Ecto neural progenitor cell (in vitro differentiated cells): Measurements from ENCODE around the gene IQUB.
"Not testable (repeated sequence)": the region's sequence is repeated elsewhere in the genome, so short reads cannot be mapped to it uniquely, and the experiment has no call there.

Source experiments
- DNase-seq: peaks from one replicate; pipeline ENCODE4 v3.0.0-alpha.2; 2018; ENCODE audit warnings: low spot score

IQUB gene

DNA sequence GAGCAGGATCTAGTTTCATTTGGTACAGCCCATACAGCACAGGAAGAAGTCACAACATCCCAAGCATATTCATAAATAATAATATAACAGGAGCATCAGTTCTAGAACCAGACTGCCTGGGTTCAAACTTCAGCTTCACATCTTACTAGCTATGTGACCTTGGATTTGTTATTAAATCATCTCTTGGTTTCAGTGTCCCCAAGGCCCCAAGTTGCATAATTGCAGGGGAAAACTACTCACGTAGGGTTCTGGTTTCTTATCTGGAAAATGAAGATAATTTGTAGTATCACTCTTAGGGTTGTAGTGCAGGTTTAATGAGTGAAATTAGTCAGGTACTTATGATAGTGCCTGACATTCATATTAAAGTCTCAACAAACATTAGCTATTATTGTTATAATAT, 5.5 kb upstream of the IQUB start:
- no peak for DNase-seq

DNA sequence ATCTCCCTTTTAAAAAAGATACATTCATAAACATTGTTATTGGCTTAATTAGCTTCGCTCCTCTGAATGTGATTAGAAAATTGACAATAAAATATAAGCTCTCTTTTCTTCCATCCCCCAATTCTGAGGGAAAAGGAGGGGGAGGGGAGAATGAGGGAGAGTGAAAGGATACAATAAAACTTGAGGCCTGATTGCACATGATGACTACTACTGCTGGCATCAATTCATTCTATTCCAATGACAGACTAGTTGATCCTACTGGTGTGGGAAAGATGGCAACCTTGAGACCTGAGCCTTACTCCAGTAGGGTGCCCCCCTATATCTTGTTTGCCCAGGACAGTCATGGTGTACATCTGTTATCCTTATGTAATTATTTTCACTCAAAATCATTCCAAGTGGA, 4.5 kb upstream of the IQUB start:
- DNase-seq: no peak

DNA sequence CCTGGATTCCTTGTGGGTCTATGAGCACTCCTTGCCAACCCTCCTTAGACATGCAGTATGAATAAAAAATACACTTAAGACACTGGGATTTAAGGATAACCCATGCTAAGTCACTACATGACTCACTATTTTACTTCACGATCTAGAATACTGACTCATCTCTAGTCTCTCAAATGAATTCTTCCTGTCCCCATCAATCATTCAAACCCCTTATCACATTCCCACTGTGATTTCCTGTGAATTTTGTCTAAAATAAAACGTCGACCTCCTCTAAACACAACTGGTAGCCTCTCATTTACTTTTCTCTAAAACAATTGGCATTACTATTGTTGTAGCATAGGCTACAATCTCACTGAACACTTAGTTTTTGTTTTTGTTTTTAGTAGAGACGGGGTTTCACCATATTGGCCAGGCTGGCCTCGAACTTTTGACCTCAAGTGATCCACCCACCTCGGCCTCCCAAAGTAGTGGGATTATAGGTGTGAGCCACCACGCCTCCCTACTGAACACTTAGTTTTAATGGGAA, 3.9 kb upstream of the IQUB start:
- no peak for DNase-seq

DNA sequence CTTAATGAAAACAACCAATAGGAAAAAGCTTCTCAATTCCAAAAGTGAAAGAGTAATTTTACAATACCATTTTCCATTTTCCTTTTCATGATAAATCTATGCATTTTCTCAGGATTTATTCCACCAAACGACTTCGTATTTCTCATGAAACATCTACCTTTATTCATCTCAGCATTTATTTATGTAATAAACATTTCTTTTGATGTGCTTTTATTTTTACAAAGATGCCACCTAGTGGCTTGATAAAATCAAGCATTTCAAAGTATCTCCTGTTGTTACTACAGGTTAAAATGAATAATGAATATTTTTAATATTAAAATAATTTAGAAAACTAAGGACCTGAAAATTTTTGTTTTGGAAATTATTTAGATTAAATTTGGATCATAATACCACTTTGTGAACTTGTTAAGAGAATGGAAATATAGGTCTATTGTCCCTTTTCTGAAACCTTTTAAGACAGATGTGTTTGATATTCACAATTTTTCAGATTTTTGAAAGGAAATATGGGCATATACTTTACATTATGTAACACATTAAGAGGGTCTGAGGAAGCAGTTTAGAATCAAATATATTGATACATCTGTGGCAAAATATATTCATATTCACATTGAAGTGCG, 2.7 kb upstream of the IQUB start:
- DNase-seq: no peak

DNA sequence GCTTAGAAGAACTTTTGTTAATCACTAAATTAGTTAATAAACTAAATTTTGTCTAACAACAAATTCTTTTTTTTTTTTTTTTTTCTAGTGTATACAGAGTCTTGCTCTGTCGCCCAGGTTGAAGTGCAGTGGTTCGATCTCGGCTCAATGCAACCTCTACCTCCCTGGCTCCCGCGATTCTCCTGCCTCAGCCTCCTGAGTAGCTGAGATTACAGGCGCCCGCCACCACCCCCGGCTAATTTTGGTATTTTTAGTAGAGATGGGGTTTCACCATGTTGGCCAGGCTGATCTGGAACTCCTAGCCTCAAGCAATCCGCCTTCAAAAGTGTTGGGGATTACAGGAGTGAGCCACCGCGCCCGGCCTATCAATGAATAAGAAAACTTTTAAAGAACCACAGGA, 1.1 kb upstream of the IQUB start:
- DNase-seq: no peak

DNA sequence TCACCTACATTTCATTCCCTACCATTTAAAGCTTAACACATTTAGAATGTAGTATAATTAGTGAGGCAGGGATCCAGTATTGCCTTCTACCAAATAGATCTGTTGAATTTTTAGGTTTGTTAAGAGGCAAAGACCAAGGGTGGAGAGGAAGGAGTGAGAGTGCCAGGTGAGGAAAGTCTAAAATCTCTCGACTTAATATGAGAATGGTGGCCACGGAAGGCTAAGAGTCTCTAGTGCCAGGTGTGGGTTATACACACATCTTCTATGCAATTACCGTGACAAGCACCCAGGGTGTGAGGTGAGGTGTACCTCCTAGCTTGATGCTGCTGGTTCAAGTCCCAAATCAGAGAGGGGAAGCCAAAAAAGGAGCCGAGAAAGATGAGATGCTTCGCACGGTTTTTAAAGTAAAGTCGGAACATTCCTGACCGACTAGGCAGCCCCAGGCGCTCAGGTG, 439 bp downstream of the IQUB start:
- no peak for DNase-seq

DNA sequence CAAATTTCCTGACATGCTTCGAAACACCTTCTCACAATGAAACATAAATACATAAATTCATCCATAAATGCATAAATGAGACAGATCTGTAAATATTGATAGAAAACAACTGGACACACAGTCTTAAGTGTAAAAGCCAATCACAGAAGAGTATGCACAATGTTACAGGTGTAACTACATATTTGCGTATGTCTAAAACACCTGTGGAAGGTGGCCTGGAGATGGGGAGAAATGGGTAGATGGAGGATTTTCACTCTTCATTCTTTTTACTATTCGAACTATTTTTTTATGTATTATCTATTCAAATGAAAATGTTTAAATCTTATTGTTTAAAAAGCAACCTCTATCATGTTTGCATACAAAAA, 860 bp downstream of the IQUB start:
- no peak for DNase-seq

DNA sequence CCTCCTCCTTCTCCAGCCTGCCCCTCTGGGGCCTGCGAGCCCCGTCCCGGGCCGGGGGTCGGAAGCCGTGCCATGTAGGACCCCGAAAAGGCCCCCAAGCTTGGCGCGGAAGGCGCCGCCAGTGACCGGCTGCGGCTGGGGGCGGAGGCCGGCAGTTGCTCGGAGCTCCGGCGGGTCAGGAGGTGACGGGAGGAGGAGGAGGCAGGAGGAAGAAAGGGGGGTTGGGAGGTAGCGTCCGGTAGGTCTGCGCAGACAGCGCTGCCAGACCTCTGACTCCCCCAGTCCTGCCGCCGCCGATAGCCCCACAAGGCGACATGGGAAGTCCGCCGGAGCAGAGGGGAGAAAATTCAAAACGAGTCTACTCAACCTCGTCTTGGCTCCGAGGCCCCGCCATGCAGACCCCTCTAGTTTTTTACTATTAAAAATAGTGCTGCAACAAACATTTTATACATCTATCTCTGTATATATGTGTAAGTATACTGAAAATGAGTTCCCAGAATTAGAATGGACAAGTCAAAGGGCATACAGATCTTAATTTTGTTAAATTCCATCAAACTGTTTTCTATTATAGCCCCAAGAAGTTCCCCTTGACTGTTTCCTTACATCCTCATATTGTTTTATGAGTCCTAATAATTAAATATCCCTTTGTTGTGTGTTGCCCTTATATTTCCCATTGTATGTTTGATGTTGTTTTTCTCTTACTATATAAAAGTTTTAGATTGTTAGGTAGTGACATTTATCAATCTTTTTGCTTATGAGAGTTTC, 1.4 kb downstream of the IQUB start:
- peak; percentile 52 for DNase-seq

DNA sequence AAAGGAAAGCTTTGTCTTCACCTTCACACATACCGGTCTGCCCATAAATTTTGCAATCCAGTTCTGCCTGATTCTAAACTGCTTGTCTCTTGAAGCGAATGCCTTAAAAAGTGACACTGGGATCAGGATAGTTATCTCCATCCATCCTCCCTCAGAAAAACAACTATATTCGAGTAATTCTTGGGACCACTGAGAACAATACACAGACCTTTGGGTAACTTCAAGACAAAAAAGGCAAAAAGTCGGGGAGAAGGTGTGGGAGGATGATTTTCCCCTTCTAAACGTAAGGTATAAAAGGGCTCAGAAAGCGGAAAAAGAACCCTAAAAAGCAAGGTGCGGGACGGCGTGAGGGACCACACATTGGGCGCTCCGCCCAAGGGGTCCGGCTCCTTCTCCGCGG, 2.1 kb downstream of the IQUB start:
- DNase-seq: not testable (repeated sequence)

DNA sequence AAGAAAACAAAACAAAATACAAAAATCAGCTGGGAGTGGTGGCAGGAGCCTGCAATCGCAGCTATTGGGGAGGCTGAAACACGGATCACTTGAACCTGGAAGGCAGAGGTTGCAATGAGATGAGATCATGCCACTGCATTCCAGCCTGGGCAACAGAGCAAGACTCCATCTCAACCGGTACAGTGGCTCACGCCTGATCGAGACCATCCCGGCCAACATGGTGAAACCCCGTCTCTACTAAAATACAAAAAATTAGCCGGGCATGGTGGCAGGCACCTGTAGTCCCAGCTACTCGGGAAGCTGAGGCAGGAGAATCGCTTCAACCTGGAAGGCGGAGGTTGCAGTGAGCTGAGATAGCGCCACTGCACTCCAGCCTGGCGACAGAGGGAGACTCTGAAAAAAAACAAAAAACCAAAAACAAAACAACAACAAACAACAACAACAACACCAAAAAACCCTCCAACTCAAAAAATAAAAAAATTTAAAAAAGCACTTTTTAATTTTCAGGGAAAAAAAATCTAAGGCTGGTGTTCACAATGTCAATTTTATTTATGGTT, 4.3 kb downstream of the IQUB start:
- not testable (repeated sequence) for DNase-seq

DNA sequence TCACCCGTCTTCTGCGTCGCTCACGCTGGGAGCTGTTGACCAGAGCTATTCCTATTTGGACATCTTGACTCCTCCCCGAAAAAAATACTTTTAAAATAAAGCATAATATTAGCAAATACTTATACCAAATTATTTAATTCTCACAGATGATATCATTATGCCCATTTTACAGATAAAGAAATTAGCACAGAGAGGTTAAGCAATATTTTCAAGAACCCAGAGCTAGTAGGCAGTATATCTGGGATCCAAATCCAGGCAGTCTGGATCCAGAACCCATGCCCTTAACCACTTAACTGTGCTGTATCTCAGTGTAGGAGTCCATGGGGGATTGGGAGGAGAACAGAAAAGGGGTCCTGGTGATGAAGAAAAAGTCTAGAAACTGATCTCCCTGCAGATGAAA, 6.1 kb downstream of the IQUB start:
- DNase-seq: no peak

DNA sequence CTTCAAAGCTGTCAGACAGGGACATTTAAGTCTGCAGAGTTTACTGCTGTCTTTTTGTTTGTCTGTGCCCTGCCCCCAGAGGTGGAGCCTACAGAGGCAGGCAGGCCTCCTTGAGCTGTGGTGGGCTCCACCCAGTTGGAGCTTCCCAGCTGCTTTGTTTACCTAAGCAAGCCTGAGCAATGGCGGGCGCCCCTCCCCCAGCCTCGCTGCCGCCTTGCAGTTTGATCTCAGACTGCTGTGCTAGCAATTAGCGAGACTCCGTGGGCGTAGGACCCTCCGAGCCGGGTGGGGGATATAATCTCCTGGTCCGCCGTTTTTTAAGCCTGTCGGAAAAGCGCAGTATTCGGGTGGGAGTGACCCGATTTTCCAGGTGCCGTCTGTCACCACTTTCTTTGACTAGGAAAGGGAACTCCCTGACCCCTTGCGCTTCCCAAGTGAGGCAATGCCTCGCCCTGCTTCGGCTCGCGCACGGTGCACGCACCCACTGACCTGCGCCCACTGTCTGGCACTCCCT, 6.6 kb downstream of the IQUB start:
- DNase-seq: not testable (repeated sequence)

DNA sequence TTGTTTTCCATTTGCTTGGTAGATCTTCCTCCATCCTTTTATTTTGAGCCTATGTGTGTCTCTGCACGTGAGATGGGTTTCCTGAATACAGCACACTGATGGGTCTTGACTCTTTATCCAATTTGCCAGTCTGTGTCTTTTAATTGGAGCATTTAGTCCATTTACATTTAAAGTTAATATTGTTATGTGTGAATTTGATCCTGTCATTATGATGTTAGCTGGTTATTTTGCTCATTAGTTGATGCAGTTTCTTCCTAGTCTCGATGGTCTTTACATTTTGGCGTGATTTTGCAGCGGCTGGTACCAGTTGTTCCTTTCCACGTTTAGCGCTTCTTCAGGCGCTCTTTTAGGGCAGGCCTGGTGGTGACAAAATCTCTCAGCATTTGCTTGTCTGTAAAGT, 7.9 kb downstream of the IQUB start:
- DNase-seq: not testable (repeated sequence)

DNA sequence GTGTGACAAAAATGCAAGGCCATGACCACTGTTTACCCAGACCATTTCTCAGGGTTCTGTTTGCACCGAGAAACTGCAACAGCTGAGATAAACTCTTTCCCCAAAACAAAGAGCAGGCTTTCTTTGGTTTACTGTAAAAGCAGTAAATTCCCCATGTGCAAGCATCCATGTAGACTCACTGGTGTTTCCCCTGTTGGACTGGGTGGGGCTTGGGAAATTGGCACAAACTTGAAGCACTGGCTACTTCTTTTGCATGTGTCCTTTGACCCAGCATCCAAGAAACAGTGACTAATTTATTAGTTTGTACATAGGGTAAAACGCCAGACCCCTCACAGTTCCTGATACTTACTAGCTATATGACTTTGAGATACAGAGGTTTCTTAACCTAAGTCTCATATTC, 12.3 kb downstream of the IQUB start:
- DNase-seq: no peak

DNA sequence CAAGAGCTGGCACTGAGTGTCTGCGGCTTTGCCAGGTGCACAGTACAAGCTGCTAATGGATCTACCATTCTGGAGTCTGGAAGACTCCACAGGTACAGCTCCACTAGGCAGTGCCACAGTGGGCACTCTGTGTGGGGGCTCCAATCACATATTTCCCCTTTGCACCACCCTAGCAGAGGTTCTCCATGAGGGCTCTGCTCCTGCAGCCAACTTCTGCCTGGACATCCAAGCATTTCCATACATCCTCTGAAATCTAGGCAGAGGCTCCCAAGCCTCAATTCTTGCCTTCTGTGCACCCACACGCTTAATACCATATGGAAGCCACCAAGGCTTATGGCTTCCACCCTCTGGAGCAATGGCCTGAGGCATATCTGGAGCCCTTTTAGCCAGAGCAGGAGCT, 29.2 kb downstream of the IQUB start:
- no peak for DNase-seq

DNA sequence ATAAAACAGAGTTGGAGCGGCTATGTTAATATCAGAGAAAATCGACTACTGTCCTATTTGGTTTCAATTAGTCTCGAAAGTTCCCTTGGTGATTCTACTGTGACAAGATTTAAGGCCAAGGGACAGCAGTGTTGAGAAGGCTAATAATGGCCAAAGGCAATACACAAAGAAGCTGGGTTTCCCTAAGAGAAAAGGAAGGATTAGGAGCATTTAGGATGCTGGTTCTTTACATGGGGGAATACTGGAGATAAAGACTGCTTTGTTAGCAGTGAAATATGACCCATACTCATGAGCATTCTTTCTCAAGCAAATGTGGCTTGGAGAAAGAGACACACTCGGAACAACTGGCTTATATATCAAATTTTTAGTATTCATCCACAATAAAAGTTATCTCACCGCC, 32.2 kb downstream of the IQUB start:
- DNase-seq: no peak

DNA sequence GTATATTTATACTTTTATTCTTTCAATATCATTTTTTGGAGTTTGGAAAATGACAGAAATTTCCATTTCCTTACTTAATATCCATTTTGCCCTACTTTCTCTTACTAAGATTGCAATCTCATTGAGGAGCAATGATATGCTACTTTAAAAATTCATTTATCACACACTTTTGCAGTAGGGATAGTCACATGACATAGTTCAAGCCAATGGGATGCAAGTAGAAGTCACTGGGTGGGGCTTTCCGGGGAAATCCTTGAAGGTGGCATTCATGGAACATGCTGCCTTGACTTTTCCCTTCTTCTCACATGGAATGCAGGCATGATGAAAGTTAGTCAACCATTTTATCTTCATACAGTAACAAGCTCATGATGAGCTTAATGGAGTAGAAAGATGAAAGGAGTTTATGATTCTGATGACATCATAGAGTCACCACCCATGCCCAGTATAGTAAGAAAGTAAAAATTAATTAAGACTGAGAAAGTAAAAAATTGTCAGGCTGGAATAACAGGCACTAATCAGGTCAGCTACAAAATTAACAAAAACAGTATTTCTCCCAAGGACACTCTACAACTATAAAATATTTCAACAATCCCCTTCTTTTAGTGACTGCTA, 33.4 kb downstream of the IQUB start:
- DNase-seq: no peak

DNA sequence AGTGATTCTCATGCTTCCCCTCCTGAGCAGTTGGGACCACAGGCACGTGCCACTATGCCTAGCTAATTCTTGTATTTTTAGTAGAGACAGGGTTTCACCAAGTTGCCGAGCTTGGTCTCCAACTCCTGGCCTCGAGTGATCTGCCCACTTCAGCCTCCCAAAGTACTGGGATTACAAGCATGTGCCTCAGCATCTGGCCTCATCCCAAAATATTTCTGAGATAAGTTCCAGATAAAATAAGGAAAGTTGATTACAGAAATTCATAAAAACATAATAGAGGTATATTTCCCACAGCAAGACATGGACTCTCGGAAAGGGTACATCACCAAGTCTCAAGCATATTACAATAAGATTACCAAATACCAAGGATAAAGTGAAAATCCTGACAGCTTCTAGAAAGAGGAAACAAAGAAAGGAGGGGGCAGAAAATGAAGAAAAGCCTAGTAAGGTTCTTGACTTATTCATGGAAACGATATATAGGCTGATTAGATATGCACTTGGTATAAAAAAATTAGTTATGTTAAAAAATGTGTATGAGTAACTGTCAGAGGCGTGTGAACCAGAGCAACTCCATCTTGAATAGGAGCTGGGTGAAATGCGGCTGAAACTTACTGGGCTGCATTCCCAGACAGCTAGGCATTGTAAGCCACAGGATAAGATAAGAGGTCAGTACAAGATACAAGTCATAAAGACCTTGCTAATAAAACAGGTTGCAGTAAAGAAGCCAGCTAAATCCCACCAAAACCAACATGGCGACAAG, 35.0 kb downstream of the IQUB start:
- no peak for DNase-seq

DNA sequence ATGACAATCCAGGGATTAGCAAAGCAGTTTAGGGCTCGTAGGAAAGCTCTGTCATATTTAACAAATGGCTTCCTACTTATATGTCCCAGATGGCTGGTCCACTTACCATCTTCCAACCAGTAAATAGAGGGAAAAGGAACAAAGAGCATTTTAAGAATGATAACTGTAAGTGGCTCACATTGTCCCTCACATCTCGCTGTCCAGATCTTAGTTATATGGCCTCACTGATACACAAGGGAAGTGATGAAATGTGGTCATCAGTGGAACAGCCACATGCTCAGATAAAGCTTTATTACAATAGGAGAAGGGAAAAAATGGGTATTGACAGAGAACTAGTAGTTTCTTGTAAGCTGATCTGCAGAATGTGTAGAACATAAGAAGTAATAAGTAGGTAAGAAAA, 35.8 kb downstream of the IQUB start:
- DNase-seq: no peak

DNA sequence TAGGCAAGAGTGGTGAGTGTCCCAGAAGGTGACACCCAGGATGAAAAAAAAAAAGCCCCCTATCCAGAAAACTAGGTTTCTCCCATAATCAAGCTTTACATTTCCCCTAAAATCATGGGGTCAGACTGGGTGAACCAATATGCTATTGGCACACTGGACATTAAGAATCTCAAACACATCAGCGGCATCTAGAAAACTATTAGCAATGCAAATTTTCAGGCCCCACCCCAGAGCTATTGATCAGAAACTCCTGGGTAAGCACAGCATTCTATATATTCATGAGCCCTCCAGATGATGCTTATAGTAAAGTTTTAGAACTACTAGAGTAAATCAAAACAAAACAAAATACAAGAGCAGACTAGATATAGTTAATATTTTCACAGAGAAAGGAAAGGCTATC, 36.4 kb downstream of the IQUB start:
- no peak for DNase-seq

DNA sequence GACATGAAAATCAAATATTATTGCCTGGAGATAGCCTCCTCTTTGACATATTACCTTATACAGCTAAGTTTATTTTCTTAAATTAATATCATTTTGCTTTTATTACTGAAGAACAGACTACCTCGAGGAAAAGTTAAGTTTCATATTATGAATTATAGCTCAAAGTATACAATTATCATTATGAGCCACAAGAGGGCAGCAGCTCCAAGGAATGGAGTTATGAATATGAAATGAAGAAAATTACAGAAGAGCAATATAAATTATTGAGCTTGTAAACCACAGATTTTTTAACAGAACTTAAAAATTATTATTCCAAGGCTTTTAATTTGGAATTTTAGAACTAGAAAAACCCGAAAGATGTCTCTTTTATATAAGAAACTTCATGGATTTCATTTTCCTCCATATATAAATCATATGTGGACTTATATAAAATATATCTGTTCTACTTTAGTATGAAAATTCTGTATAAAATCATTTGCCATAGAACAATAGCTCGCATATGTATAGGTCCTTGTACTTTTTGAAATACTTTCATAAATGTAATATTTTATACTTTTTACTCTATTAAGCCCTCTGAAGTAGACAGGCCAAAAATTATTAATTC, 40.1 kb downstream of the IQUB start:
- DNase-seq: no peak

DNA sequence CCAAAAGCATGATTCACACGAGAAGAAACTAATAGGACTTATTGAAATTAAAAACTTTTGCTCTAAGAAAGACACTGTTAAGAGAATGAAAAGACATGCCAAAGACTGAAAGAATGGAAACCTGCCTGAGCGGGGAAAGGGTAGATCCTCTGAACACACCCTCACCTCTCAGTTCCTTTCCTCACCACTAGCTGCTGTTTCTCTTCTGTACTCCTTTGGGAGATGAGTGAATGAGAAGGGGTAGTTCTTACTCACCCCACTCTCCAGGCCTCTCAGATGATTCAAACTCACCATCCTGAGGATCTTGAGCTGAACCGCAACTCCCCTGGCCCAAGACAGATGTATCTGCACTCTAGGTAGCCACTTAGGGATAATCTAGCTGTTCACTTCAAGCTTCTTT, 41.9 kb downstream of the IQUB start:
- no peak for DNase-seq
